Measurements from ENCODE around the gene VAMP4.

- no peak for TF ChIP-seq CTCF (IDR thresholded peaks at IDR 0.05)
- TF ChIP-seq TCF7L2 (IDR thresholded peaks at IDR 0.05; ENCODE audit: low read depth, low read length): no peak
Observed at GRCh38 chr1:171788696-171789095, 46.8 kb upstream of the VAMP4 start.
